GM19324 (cell line): ENCODE data around the gene CELF4.

Experiments used
- ATAC-seq: cut with Tn5 transposase; IDR thresholded peaks from one replicate; pipeline ENCODE4 v1.9.1; 2021; ENCODE audit warnings: mild to moderate bottlenecking, moderate library complexity; ENCODE audit not compliant: unreplicated experiment, low FRiP score

Gene CELF4

GRCh38 chr18:37450434-37451132, 115.0 kb downstream of the CELF4 start:
- no peak for ATAC-seq

DNA sequence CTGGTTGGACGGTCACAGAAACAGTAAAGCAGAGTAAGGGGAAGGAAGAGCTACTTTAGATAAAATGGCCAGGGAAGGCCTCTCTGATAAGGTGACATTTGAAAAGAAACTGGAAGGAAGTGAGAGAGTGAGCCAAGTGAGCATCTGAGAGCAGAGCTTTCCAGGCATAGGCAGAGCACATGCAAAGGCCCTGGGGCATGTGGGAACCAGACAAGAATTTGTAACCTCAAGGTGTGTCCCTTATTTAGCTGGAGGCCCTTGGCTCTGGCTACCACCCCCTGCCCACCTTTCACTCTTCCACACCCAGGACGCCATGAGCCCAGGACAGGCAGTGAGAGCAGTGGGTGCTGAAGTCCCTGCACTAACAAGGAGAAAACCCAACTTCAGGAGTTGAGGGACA, 116.0 kb downstream of the CELF4 start:
- ATAC-seq = no peak

- no peak for ATAC-seq
Measured at GRCh38 chr18:37448946-37449345, 116.7 kb downstream of the CELF4 start.

- no peak for ATAC-seq
Measured at GRCh38 chr18:37447962-37448888, 117.4 kb downstream of the CELF4 start.

DNA sequence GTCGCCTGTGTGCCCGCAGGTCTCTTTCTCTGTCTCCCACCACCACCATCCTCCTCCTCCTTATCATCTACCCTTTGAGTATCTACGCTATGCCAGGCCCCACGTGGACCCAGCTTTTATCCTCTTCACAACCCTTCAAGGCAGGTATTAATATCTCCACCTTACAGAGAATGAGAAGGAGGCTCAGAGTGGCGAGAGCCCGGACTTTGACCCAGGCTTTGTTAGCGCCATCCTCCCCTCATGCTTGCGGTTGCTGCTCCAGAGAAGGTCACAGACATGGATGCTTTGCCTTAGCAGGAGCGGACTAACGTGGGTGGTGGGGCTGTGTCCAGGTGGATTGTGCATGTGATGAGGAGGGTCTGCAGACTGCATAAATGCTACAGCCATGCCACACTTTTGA, 119.8 kb downstream of the CELF4 start:
- ATAC-seq = no peak

DNA sequence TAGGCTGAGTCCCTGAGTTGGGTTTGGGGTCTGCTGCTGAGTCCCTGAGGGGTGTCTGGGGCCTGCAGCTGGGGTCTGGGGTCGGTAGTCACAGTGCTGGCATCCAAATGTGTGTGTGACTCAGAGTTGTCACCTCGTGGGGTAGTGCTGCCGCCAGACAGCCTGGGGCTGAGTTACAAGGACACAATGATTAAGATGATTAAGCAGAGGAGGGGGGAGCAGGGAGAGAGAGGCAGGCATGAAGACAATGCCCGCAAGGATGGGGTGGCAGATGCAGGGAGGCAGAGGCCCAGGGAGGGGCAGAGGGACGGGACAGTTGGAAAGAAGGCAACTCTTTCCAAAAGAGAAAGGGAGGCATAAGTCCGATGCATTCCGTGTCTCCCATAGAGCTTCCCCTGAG, 120.2 kb downstream of the CELF4 start:
- ATAC-seq = no peak

DNA sequence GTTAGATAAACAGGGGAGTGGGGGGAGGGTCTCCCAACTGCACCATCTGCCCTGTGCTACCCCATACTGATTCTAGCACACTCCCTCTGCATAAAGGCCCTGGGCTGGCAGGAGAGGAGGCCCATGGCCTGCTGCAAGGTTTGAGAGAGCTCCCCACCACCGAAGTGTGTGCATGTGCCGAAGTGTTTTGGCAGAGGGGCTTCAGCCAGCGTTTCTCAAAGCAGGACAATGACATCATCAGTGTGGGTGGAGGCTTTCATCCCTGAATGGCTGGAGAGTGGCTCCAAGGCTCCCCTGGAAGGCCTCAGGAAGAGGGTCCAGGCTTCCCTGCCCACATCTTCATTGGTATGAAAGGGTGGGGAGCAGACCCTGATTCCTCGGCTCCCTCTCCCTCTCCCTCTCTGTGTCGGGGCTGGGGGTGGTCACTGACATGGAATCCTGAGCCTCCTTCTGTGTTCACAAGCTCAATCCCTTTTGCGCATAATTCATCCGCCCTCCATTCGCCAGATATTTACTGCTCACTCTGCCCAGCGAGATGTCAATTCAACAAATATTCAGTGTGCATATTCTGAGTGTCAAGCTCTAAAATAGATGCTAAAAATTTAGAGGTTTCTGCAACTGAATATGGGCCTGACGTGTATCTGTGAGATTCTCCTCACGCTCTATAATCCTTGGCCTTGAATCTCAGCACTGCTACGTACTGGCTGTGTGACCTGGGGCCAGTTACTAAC, 122.1 kb downstream of the CELF4 start:
- ATAC-seq = no peak

DNA sequence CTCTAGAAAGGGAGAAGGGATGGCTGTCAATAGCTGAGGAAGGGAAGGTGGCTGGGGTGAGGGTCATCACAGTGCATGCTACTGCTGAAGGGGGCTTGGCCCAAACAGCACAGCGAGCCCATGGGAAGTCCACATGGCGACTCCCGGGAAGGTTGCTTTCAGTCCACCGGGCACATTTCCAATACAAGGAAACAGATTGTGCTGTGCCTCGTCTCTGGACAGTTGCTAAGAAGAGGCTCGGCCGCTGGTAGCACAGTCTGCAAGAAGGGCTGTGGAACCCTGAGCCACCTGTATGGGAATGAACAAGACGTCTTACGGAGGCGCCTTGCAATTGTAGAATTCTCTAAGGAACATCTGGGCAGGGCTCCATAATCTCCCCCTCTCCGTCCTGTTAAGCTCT, 123.1 kb downstream of the CELF4 start:
- ATAC-seq = no peak

- ATAC-seq = no peak
Measured at GRCh38 chr18:37441821-37442220, 123.8 kb downstream of the CELF4 start.

GRCh38 chr18:37440206-37440605, 125.4 kb downstream of the CELF4 start:
- ATAC-seq = no peak

DNA sequence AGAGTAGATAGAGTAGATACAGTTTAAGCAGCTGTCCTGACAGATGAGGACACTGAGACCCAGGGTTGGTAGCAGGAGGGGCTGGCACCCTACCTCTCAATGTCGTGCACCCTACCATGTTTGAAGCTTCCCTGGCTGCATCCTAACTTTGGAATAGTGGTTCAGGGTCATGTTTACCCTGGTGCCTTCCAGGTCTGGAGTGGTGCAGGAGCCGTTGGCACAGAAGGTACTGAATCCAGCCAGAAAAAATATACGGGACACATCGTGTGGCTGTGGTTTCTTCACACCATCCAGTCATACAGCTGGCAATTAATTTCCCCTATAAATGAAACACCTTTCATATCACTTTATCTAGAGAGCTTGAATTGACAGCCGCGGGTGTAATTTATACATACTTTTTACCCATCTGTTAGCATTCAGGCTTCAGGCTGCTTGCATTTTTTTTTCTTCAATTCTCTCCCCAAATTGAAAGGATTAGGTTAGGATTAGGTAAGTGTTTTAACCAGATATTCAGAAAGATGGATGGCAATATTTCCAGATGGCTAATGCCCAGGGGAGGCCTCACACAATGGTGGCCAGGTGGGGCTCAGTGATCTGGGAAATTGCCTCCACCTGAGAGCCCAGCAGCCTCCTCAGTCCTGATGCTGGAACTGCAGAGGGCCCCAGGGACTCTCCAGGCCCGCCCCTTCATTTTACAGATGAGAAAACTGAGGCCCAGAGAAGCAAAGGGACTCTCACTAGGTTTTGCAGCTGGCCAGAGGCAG, 127.0 kb downstream of the CELF4 start:
- no peak for ATAC-seq

- no peak for ATAC-seq
Measured at GRCh38 chr18:37435996-37436395, 129.6 kb downstream of the CELF4 start.

DNA sequence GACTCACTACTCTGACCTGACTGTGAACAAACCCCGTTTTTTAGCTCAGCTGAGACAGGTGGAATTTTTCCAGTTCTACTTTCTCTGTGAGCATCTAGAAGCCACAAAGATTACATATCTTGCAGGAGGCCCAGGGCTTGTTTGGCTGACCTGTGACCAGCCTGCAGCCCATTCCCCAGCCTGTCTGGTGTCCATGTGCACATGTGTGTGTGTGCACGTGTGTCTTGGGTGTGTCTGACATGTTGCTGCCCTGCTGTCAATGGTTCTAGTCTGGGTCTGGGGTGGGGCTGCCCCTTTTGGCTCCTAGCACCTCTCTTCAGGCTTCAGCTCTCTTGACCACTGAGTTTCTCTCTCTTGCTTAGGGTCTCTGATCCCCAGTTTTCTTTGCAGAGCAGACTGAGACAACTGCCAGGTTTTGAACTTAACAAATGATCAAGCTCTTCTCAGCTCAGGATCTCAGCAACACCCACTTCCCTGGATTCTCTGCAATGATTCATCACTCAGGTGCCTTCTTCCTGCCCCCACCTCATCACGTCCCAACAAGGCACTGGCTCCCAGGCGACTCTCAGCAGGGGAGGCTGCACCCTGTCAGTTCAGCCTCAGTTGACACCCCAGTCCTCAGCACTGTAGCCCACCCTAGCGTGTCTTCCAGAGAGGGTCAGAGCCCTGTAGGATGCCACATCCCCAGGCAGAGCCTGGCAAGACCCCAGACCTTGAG, 130.3 kb downstream of the CELF4 start:
- no peak for ATAC-seq

DNA sequence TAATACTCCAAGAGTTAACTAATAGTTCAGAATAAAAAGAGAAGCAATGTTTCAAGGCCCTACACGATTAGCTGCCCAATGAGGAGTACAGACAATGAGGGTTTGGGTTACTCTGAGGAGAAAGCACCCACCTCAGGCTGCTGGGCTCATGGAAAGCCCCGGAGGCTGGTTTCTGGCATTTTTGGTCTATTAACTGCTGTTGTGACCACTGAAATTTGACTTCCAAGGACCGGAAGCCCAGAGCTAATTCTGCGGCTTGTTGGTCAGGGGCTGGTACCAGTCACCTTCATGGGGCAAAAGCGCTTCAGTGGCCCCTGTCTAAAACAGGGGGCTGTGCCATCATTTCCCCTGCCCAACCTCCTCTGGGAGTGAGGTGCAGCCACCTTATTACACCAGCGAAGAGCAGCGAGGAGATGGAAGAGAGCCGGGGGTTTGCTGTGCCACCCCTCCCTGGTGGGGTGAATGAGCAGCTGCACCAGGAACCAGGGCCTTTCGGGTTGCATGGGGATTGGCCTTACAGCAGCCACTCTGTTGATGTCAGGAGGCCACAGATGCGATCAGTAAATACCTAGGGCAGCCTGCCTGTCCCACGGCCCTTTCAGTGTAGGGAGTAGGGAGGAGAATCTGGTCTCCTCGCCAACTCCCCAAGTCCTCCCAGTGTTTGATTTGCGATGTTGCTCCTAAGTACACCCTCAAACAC, 131.3 kb downstream of the CELF4 start:
- ATAC-seq = no peak

- no peak for ATAC-seq
Measured at GRCh38 chr18:37432436-37433195, 133.0 kb downstream of the CELF4 start.

DNA sequence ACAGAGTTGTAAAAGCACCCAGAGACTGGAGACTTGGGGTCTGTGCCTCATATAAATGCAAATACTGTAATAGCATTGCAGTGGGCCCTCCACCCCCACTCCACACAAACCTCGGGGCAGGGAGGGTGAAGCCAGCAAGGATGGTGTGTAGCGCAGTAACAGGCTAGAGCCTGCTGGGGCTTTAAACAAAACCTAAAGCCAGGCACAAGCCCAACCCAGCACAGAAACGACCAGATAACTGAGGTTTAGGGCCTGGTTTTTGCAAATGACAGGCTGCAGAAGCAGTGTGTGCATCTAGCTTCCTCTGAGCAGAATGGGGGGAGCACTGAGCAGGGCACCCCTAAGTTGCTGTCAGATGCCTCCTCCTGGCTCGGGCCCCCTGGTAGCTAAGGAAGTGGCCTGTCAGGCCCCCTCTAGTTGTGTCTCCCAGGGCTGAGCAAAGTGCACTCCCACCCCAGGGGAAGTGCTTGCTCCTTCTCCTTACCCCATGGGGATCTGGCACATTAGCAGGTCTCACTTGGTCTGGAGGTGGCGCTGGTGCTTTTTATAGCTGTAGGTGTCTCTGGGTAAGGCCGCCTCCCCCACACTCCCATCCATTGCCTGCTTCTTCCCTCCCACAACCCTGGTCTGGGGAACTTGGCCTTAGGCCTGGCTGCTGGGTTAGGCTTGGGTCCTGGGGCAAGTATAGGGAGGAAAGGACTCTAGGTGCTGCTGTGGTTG, 135.1 kb downstream of the CELF4 start:
- no peak for ATAC-seq

GRCh38 chr18:37429791-37430190, 135.8 kb downstream of the CELF4 start:
- ATAC-seq = no peak
